Measurements from ENCODE around the gene SRGAP3.

DNA sequence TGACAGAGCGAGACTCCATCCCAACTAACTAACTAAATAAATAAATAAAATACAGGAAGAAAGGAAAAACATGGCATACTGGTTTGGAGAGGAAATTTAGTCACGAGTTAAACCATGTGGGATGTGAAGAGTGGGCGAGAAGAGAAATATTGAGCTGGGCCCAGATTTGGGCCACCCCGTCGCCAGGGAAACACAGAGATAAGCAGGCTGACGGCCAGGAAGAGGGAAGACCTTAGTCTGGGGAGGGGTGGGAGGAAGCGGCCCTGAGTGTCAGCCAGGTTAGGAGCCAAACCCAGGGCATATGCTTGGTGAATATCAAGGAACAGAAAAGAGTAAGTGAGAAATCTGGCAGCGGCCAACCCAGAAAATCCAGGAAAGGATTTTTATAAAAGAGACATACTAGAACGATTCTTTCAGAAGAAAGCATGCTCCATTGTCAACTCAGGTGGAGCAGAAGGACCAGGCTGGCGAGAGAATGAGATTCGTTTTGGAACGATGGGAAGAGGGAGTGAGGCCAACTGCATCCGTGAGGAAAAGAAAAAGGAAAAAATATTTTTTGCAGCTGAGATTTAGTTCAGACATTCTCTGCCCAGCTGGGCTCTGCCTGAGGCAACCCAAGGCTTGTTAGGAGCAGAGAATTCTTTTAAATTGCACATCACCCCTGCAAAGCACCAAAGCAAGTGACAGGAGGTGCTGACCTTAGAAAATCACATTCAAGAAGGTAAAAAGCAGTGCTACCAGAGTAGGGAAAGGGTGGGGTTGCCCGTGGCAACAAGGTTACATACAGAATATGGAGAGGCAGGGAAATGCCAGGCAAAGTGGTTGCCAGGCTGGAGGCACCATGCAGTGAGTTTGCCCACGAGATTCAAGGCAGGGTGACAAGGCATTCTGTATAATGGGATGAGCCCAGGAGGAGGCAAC is 226.9 kb downstream of the SRGAP3 start:
- TF ChIP-seq, protein P1, sequence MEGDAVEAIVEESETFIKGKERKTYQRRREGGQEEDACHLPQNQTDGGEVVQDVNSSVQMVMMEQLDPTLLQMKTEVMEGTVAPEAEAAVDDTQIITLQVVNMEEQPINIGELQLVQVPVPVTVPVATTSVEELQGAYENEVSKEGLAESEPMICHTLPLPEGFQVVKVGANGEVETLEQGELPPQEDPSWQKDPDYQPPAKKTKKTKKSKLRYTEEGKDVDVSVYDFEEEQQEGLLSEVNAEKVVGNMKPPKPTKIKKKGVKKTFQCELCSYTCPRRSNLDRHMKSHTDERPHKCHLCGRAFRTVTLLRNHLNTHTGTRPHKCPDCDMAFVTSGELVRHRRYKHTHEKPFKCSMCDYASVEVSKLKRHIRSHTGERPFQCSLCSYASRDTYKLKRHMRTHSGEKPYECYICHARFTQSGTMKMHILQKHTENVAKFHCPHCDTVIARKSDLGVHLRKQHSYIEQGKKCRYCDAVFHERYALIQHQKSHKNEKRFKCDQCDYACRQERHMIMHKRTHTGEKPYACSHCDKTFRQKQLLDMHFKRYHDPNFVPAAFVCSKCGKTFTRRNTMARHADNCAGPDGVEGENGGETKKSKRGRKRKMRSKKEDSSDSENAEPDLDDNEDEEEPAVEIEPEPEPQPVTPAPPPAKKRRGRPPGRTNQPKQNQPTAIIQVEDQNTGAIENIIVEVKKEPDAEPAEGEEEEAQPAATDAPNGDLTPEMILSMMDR (IDR thresholded peaks at IDR 0.05 in 2 of 3, conservative IDR thresholded peaks at IDR 0.05 in 1 of 3; ENCODE audit: control insufficient read depth in 2 of 3, extremely low read depth in 1 of 3, insufficient read depth in 1 of 3, low read depth in 3 of 3, low read length in 3 of 3), result no peak
- no peak for TF ChIP-seq YY1 (IDR thresholded peaks at IDR 0.05; ENCODE audit: low read depth, low read length)
- no peak for TF ChIP-seq CBFB (IDR thresholded peaks at IDR 0.05; ENCODE audit: low read depth)
